ENCODE measurements around the gene ZNF385A.

The ZNF385A gene

DNA sequence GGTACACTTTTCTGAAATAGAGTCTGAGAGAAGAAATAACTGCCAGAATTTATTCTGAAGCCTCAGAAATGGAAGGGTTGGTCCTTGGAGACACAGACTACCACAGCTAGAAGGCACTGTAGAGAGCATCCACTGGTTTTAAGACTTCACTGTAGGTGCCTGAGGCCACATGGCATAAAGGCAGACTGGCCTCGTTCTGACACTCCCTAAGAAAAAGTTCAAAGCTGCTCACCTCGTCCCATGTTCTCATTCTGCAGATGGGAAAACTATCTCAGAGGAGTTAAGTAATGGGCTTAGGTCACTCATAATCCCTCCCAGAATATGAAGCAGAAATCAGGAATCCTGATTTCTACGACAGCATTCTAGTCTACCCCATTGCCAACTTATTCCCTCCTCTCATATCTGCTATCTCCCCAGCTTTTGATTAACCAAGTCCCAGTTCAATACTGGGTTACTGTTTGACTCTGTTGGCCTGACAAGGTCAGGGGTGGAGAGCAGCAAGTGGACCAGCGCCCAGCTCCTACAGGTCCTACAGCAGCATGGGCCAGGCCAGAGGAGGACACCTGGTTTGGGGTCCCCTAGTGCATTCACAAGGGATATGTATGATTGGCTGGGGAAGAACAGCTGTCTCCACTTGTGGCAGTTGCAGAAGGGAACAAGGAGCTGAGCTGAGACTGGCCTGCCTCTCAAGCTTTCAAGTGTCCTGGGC lies 30.8 kb upstream of the ZNF385A start:
- no peak overlapping the region for H3K4me3 ChIP-seq (ENCODE audit: low read length)
- DNase-seq (ENCODE audit: low read depth) = no peak
- TF ChIP-seq, protein P1, sequence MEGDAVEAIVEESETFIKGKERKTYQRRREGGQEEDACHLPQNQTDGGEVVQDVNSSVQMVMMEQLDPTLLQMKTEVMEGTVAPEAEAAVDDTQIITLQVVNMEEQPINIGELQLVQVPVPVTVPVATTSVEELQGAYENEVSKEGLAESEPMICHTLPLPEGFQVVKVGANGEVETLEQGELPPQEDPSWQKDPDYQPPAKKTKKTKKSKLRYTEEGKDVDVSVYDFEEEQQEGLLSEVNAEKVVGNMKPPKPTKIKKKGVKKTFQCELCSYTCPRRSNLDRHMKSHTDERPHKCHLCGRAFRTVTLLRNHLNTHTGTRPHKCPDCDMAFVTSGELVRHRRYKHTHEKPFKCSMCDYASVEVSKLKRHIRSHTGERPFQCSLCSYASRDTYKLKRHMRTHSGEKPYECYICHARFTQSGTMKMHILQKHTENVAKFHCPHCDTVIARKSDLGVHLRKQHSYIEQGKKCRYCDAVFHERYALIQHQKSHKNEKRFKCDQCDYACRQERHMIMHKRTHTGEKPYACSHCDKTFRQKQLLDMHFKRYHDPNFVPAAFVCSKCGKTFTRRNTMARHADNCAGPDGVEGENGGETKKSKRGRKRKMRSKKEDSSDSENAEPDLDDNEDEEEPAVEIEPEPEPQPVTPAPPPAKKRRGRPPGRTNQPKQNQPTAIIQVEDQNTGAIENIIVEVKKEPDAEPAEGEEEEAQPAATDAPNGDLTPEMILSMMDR (IDR thresholded peaks at IDR 0.05; ENCODE audit: insufficient read depth, low read depth, low read length, missing control alignments) = no peak

DNA sequence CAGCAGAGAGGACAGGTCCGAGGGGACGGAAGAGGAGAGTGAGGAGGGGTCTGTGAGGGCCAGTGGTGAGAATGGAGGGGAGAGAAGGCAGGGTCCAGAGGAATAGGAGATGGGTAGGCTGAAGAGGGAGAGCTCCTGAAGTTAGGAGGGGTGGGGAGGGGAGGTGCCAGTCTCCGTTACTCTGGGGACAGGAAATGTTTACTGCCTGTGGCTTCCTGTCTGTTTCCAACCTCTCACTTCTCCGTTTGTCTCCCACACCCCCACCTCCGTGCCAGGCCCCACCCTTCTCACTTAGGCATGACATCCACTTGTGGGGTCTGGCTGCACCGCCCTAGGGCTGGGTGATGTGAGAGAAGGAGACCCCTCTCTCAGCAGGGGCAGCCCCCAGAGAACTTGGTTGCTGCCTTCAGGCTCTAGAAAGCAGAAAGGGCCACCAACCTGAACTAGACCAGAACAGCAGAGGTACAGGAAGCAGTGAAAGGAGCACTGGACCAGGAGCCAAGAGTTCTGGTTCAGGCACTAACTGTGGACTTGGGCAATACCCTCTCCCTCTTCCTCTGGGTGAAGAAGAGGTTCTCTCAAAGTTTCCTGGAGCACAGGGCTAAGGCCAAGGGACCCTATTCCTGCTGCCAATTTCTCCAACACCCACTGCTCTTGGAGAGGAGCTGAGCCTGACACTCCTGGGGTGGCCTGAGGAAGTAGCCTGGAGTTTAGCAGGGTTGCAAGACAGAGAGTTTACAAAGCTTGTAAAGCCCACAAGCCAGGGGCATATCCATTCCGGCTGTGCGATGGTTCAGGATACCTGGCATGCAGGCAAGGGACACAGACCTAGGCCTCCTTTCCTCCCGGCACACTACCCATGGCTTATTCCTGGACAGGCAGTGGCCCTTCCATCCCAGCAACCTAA lies 29.0 kb upstream of the ZNF385A start:
- no peak for DNase-seq (ENCODE audit: low read depth)
- TF ChIP-seq, protein P1 (IDR thresholded peaks at IDR 0.05; ENCODE audit: insufficient read depth, low read depth, low read length, missing control alignments) = no peak
- no peak overlapping the region for H3K4me3 ChIP-seq (ENCODE audit: low read length)

- H3K4me3 ChIP-seq (ENCODE audit: low read length) = no peak overlapping the region
- TF ChIP-seq, protein P1 (IDR thresholded peaks at IDR 0.05; ENCODE audit: insufficient read depth, low read depth, low read length, missing control alignments) = no peak
- no peak for DNase-seq (ENCODE audit: low read depth)
Measured at GRCh38 chr12:54412786-54413185, 28.3 kb upstream of the ZNF385A start.

DNA sequence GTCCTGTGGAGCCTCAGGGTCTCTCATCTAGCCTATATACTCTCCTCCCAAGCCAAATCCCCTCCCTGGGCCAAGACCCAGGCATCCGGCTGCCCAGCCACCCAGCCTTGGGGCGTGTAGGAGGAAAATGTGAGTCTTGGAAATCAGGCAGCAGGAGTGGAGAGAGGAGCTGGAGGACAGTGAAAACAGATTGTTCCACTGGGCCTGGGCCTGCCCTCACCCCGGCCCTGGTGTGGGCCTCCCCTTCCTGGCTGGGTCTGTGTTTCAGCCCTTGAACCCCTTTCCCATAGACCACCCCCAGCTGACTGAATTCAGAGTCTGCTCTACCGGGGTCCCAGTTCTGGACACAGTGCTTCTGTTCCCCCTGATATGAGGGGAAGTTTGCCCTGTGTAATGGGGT lies 27.8 kb upstream of the ZNF385A start:
- no peak for DNase-seq (ENCODE audit: low read depth)
- TF ChIP-seq, protein P1 (IDR thresholded peaks at IDR 0.05; ENCODE audit: insufficient read depth, low read depth, low read length, missing control alignments) = no peak
- H3K4me3 ChIP-seq (ENCODE audit: low read length) = no peak overlapping the region

- no peak overlapping the region for H3K4me3 ChIP-seq (ENCODE audit: low read length)
- TF ChIP-seq, protein P1 (IDR thresholded peaks at IDR 0.05; ENCODE audit: insufficient read depth, low read depth, low read length, missing control alignments) = no peak
- DNase-seq (ENCODE audit: low read depth) = peak; percentile 99
Measured at GRCh38 chr12:54411391-54412241, 27.1 kb upstream of the ZNF385A start.

GRCh38 chr12:54409267-54409666 lies 24.7 kb upstream of the ZNF385A start:
- TF ChIP-seq, protein P1 (IDR thresholded peaks at IDR 0.05; ENCODE audit: insufficient read depth, low read depth, low read length, missing control alignments) = no peak
- H3K4me3 ChIP-seq (ENCODE audit: low read length) = no peak overlapping the region
- DNase-seq (ENCODE audit: low read depth) = no peak

Data from epithelial cell of esophagus (primary cell).